ENCODE measurements around the gene CCDC88A.
"Not testable (repeated sequence)": the region's sequence is repeated elsewhere in the genome, so short reads cannot be mapped to it uniquely, and the experiment has no call there.

CCDC88A gene

GRCh38 chr2:55420871-55421270 is 1.2 kb upstream of the CCDC88A start:
- no peak for DNase-seq

- no peak for DNase-seq
Measured at GRCh38 chr2:55420439-55420725, 726 bp upstream of the CCDC88A start.

DNA sequence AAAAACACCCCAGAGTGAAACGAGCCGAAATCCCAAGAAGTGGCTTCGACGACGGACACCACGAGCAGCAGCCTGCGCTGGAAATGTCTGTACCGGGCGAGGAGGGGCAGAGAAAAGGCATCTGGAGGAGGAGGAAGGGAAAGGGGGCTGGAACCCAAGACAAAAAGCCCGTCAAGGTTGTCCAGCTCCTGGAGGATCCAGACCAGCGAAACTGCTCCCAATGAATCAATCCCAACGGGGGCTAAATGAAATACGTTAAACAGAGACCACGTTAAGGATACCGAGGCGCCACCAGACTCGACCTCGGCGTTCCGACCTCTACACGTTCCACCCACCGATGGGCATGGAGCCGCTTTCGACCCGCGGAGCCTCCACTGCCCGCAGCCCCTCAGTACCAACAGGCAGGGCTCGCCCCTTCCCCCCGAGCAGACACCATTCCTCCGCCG is 400 bp downstream of the CCDC88A start:
- peak in 1 of 2 donors; percentile 33 for DNase-seq

- DNase-seq, result no peak
Measured at GRCh38 chr2:55418512-55419232, 984 bp downstream of the CCDC88A start.

GRCh38 chr2:55418072-55418471 is 1.6 kb downstream of the CCDC88A start:
- DNase-seq, result no peak

- no peak for DNase-seq
Measured at GRCh38 chr2:55416786-55417568, 2.7 kb downstream of the CCDC88A start.

DNA sequence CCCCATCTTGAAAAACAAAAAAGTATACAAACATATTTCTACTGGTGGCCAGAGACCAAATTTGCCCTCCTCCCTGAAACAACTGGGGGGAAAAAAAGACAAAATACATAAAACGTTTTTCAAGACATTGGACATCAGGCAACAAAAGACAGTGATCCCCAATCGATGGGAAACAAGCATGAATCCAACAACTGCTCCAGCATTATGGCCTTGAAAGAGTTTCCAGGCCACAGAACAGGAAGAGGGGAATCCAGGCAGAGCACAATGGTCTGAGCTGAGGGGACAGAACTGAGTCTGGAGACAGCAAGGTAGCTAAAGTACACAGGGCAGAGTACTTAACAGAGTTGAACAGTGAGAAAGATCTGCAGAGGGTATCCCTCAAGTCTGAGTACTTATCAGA is 4.4 kb downstream of the CCDC88A start:
- no peak for DNase-seq

DNA sequence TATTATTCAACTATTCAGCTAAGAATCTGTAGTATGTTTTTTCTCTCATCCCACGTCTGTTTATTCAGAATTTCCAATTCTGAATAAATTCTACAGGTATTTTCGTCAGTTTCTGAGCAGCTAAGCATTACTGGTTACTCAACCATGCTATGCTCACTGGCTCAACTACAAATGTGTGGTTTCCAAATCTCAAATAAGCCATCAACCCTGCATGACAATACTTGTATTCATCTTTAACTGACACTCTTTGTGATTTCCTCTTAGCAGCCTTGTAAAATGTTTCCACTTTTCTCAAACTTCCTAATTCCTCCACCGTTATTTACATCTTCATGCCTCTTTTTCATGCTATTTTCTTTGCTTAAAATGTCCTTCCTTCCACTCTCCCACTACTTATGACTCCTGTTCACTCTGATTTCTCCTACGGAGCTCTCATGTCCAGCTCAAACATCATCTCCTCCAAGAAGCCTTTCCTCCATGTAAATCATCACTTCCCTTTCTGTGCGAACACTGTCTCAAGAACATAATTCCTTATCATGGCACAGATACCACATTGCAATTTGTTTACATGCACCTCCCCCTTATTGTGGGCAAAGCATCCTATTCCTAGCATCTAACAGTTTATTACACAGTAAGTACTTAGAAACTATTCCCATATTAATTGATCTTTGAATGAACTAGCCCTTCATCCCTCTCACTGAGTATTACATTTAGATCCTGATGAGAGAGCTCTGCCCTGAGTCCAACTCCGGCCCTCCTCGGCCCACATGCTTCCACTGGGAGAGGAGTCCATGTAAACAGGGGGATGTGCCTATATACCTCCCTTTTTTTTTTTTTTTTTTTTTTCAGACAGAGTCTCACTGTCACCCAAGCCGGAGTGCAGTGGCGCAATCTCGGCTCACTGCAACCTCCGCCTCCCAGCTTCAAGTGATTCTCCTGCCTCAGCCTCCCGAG is 10.5 kb downstream of the CCDC88A start:
- DNase-seq, result no peak

GRCh38 chr2:55408098-55408882 is 11.4 kb downstream of the CCDC88A start:
- DNase-seq, result no peak

- DNase-seq, result no peak
Measured at GRCh38 chr2:55405116-55405515, 14.5 kb downstream of the CCDC88A start.

DNA sequence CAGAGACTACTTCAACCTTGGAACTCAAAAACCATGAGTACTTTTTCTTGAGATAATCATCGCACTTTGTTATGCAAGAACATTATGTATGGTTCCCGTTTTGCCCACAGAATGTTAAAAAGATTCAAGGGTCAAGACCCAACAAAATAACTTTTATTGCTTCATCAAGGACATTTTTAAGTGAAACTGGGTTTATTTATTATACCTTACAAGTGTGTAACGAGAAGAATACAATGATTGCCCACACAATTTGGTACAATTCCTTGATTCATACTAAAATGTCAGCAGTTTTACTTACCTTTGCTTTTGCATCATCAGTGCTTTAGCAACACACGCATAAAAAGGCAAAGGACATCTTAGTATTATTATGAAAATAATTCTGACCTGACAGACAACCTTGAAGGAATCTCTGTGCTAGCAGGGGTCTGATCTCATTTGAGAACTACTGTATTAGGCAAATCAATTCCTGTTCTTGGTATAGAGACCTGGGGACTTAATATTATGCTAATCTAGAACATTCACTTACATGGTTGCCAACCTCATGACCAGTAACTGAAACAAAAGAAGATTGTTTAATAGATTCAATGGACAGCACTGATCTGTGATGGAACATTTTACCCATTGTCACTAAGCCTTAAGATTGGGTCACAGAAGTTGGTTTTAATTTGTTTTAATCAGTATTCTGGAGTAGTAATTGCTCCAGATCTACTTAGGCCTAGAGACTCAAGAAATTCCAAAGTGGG is 16.2 kb downstream of the CCDC88A start:
- DNase-seq, result no peak

DNA sequence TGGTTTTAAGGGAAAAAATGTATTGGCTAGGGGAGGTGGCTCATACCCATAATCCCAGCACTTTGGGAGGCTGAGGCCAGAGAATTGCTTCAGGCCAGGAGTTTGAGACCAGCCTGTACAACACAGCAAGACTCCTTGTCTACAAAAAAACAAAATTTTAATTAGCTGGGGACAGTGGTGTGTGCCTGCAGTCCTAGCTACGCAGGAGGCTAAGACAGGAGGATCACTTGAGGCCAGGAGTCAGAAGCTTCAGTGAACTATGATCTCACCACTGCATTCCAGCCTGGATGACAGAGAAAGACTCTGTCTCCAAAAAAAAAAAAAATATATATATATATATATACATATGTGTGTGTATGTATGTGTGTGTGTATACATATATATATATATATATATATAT is 18.5 kb downstream of the CCDC88A start:
- DNase-seq, result no peak

- no peak for DNase-seq
Measured at GRCh38 chr2:55400332-55400731, 19.3 kb downstream of the CCDC88A start.

- DNase-seq, result no peak
Measured at GRCh38 chr2:55399815-55400214, 19.8 kb downstream of the CCDC88A start.

DNA sequence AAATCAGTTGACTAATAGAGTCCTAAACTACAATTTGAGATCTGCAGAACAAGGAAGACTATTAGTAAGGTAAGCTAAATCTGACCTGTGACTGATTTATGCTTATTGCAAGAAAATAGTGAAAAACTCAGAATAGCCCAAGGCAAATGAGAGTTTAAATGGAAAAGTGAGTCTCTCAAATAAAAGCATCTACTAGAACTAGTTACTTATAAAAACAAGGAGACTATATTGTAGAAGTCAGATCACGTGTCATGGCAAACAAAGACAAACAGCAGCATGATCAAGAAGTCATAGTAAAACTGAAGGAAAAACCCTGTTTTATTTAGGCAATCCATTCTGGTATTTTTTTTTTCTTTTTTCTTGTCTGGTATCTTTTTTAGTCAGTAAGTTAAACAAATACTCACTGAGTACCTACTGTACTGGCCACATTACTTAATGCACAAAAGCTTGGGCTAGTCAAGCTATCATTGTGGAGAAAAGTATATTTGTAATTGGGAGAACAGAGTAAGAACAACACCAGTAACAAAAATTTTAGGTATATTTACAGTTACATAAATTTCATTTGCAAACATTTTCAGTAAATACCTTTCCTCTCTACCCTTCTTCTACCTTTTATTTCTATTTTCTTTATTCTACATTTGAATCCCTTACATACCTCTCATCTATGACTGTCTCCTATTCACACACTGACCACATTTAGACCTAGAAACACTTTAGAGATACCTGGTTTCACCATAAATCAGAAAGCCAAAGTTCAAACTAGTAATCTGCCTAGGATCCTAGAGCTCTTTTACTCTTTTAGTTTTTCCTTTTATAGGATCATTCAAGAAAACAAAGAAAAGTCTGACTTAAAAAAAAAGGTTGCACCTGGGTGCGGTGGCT is 23.7 kb downstream of the CCDC88A start:
- no peak for DNase-seq

DNA sequence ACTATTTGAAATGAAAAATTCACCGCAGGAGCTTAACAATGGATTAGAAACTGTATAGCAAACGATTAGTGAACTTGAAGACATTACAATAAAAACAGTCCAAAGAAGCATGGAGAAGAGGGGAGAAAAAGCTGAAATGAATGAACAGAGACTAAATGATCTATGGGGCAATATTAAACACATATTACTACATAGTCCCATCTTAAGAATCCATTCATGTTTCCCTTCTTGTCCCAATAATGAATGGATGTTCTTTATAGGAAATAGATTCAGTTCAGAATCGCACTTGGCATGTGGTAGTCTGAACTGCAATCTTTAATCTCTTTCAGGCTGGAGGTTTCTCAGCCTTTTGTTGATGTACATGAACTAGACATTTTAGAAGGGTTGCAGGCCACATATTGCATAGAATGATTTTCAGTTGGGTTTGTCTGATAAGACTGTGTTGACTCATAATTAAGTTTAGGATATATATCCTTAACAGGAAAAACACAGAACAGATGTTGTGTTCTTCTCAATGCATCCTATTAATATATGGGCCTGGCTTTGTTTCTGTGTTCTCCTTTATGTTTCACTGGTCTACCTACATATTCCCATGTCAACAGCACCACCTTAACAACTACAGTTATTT is 27.9 kb downstream of the CCDC88A start:
- DNase-seq, result no peak

GRCh38 chr2:55391155-55391554 is 28.5 kb downstream of the CCDC88A start:
- no peak for DNase-seq

DNA sequence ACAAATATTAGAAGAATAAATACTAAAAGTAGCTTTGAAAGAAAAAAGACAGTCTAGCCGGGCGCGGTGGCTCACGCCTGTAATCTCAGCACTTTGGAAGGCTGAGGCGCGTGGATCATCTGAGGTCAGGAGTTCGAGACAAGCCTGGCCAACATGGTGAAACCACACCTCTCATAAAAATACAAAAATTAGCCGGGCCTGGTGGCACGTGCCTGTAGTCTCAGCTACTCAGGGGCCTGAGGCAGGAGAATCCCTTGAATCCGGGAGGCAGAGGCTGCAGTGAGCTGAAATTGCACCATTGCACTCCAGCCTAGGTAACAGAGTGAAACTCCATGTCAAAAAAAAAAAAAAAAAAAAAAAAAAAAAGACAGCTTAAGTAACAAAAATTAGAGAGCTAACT is 34.1 kb downstream of the CCDC88A start:
- not testable (repeated sequence) for DNase-seq

GRCh38 chr2:55384786-55385185 is 34.9 kb downstream of the CCDC88A start:
- no peak for DNase-seq

DNA sequence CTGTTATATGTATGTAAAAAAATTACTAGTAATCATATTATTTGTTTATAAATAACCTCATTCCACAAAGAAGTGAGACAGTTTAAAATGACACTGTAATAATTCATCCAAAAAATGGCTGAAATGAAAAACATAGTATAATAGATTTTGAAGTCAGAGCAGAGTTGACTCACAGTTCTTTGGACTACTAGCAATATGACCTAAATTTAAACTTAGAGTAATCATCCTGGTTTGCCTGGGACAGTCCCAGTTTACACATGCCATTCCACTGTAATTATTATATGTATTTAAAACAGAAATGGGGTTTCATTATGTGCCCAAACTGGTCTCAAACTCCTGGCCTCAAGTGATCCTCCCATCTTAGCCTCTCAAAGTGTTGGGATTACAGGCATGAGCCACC is 48.3 kb downstream of the CCDC88A start:
- no peak for DNase-seq

All from stimulated activated CD4-positive, alpha-beta T cell treated with anti-CD3 and anti-CD28 coated beads, Interleukin-2, amount 100 ng/mL, for 24 hours (primary cell).